ENCODE results near the gene RAB27A.

DNA sequence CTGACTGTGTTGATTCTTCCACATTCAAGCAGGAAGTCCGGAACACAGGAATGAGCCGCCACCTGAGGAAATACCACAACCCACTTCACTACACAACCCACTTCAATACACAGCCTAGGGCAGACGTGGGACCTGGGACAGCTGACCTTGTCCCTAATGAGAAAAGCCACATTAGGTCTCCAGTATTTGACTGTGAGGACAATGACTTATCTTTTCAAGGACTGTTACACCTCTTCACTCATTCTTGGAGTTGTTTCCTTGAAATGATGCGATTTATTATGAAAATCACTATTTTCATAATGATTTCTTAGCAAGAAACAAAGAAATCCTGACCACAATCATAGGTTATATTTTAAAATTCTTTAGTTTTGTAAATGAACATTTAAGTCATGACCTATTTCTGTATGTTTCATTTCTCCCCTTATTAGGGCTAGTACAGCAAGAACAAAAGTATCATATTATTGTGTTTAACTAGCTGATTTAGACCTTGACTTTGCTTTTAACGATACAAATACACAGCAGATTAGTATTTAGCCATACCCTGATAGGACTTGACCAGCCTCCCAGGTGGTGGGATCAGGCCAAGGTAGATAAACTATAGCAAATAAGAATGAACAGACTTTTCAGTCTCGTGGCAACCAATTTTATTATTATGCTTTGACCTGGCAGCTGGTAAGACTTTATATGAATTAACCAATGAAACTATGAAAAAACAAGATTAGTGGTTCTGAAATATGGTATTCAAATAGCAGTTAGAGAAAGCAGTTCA is 6.0 kb downstream of the RAB27A start:
- TF ChIP-seq ATF3 (CRISPR knock-in tag; conservative IDR thresholded peaks at IDR 0.05) (no peak), CTCF (IDR thresholded peaks at IDR 0.05) (no peak), ZNF121 (CRISPR knock-in tag; IDR thresholded peaks at IDR 0.05) (no peak), NFYB (CRISPR knock-in tag; conservative IDR thresholded peaks at IDR 0.05; ENCODE audit: low read depth) (no peak), E2F1 (CRISPR knock-in tag; IDR thresholded peaks at IDR 0.05) (no peak), NR3C1 (CRISPR knock-in tag; conservative IDR thresholded peaks at IDR 0.05; ENCODE audit: low read depth) (no peak), TEAD4 (CRISPR knock-in tag; IDR thresholded peaks at IDR 0.05) (no peak), MXD4 (CRISPR knock-in tag; IDR thresholded peaks at IDR 0.05; ENCODE audit: borderline replicate concordance) (no peak), PRDM15 (CRISPR knock-in tag; IDR thresholded peaks at IDR 0.05) (no peak), ATF6 (CRISPR knock-in tag; IDR thresholded peaks at IDR 0.05) (no peak)
- TF ChIP-seq, protein P1, sequence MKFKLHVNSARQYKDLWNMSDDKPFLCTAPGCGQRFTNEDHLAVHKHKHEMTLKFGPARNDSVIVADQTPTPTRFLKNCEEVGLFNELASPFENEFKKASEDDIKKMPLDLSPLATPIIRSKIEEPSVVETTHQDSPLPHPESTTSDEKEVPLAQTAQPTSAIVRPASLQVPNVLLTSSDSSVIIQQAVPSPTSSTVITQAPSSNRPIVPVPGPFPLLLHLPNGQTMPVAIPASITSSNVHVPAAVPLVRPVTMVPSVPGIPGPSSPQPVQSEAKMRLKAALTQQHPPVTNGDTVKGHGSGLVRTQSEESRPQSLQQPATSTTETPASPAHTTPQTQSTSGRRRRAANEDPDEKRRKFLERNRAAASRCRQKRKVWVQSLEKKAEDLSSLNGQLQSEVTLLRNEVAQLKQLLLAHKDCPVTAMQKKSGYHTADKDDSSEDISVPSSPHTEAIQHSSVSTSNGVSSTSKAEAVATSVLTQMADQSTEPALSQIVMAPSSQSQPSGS (CRISPR knock-in tag; IDR thresholded peaks at IDR 0.05; ENCODE audit: borderline replicate concordance, low read depth) = no peak
- TF ChIP-seq, protein P2, sequence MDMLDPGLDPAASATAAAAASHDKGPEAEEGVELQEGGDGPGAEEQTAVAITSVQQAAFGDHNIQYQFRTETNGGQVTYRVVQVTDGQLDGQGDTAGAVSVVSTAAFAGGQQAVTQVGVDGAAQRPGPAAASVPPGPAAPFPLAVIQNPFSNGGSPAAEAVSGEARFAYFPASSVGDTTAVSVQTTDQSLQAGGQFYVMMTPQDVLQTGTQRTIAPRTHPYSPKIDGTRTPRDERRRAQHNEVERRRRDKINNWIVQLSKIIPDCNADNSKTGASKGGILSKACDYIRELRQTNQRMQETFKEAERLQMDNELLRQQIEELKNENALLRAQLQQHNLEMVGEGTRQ (CRISPR knock-in tag; IDR thresholded peaks at IDR 0.05) = no peak
